ENCODE results near the gene SSBP3. TPM values are rescaled to one million over a fixed set of nuclear protein-coding genes. Genes with fewer than 3 reads are reported as not detected.

SSBP3 gene
- total and polyA plus RNA-seq, 2 of the 13 experiments (the other 11 are each of a cell fraction or from before 2014, with no cell fraction given) = 8.5 to 17.6 TPM

GRCh38 chr1:54392401-54392800, 13.8 kb downstream of the SSBP3 start:
- ChIA-PET POLR2A (no interaction called here), CTCF (ENCODE audit: low intra/inter-chr PET ratio, low total read pairs) (no interaction called here)
- H3K36me3 ChIP-seq (replicated peaks in 1 of 2; ENCODE audit: control insufficient read depth in 1 of 2, insufficient read depth in 2 of 2, low read length in 2 of 2) = peaks cover 16 to 38% of the 10 kb centered on the region in 2 experiments
- no peaks in the 10 kb centered on the region for H4K20me1 ChIP-seq (ENCODE audit: insufficient read depth, low read length)
- no peak overlapping the region for H2AFZ ChIP-seq (ENCODE audit: low read length)
- intact Hi-C loops (cut with micrococcal nuclease; ENCODE audit: unreplicated experiment) = no loop called here
- H3K4me3 ChIP-seq (replicated peaks in 1 of 3; ENCODE audit: insufficient read depth in 1 of 3, low read depth in 2 of 3, low read length in 3 of 3) = no peak overlapping the region
- in situ Hi-C loops (cut with HindIII; ENCODE audit: extremely low pct_ligation_motif_present, low pct_unique_long_range_greater_than_20kb) = no loop called here
- no peaks in the 10 kb centered on the region; a peak in 1 of 5 replicates for H3K27me3 ChIP-seq (ENCODE audit: control insufficient read depth in 1 of 2, insufficient read depth in 2 of 2, low read length in 2 of 2)
- no peaks in the 10 kb centered on the region for H3K9me3 ChIP-seq (ENCODE audit: low read length)
- FAIRE-seq = no peak
- H3K27ac ChIP-seq (ENCODE audit: extremely low read length, insufficient read depth, low read length) = no peak overlapping the region
- H3K4me1 ChIP-seq (ENCODE audit: insufficient read depth, low read length) = peaks cover 12% of the 10 kb centered on the region; the same call in 1 of the 2 replicates
- ATAC-seq = no peak
- 87% methylated on average over 3 of the region's 3 CpGs for WGBS (ENCODE audit: low lambda C conversion rate)
- DNase-seq (ENCODE audit: low spot score) = no peak
- TF ChIP-seq NONO (IDR thresholded peaks at IDR 0.05) (no peak), NONO (CRISPR knock-in tag; conservative IDR thresholded peaks at IDR 0.05) (no peak), ZNF124 (CRISPR knock-in tag; IDR thresholded peaks at IDR 0.05) (no peak), THAP9 (CRISPR knock-in tag; IDR thresholded peaks at IDR 0.05; ENCODE audit: borderline replicate concordance) (no peak), HHEX (CRISPR knock-in tag; IDR thresholded peaks at IDR 0.05) (no peak), EP300 (IDR thresholded peaks at IDR 0.05; ENCODE audit: low read depth in 2 of 2, low read length in 2 of 2) (no peak), EP300 (CRISPR knock-in tag; IDR thresholded peaks at IDR 0.05; ENCODE audit: borderline replicate concordance) (no peak), ZSCAN12 (CRISPR knock-in tag; IDR thresholded peaks at IDR 0.05) (no peak)
- H3K79me2 ChIP-seq (ENCODE audit: insufficient read depth, low read length) = peaks cover 7% of the 10 kb centered on the region
- no peak overlapping the region for H3K9ac ChIP-seq (ENCODE audit: insufficient read depth, low read depth, low read length)
- BruUV-seq (replicated peaks) = no TSS peak
- H3K4me2 ChIP-seq (ENCODE audit: low read depth, low read length) = no peak overlapping the region
